A549 (cell line): ENCODE measurements around the gene TMEM132D. TPM values are rescaled to one million over a fixed set of nuclear protein-coding genes. Genes with fewer than 3 reads are reported as not detected.

ENCODE experiments used
- ATAC-seq, 2 experiments: fragments of 200-7000 bp in 1 of 2; fragments of >200 bp in 1 of 2; cut with Nextera tagmentation in 1 of 2; cut with Tn5 transposase in 1 of 2; 3 replicates each; pipeline versions ENCODE4 v1.8.0 to v1.9.1; 2018 to 2020; ENCODE audit warnings: mild to moderate bottlenecking in 1 of 2, moderate library complexity in 1 of 2
- CTCF ChIA-PET: fragments of 300-600 bp; sonication (Branson Sonifier 250); formaldehyde crosslinking; extraction: SDS; loops from one replicate; lab custom pipeline; 2021; ENCODE audit warnings: antibody characterized with exemption, inconsistent platforms; lab: Yijun Ruan, JAX
- POLR2A ChIA-PET: fragments of 350-600 bp; formaldehyde crosslinking; extraction: SDS; loops from one replicate; lab custom pipeline; 2021; ENCODE audit warnings: antibody characterized with exemption, inconsistent platforms; lab: Yijun Ruan, JAX
- DNase-seq, 2 experiments: peaks; one replicate each; pipeline versions ENCODE4 v3.0.0 to v3.0.0-alpha.2; 2011 to 2016; ENCODE audit warnings: low read depth in 1 of 2, low spot score in 1 of 2
- FAIRE-seq: peaks from 2 replicates; lab custom pipeline; 2011; peaks lifted over from hg19 to GRCh38; lab: Jason Lieb, UNC
- H3K27ac ChIP-seq, 2 experiments: fragments of >200 bp; sonication (Bioruptor Twin); formaldehyde crosslinking; 3 replicates each; pipeline ENCODE4 v1.5.1; 2016 to 2017
- H3K4me1 ChIP-seq: fragments of >200 bp; sonication (Bioruptor Twin); formaldehyde crosslinking; 3 replicates; pipeline ENCODE4 v1.6.1; 2016
- H3K4me2 ChIP-seq: fragments of >200 bp; sonication (Bioruptor Twin); formaldehyde crosslinking; 3 replicates; pipeline ENCODE4 v1.6.1; 2016
- H3K4me3 ChIP-seq: fragments of >200 bp; sonication (Bioruptor Twin); formaldehyde crosslinking; 3 replicates; pipeline ENCODE4 v1.5.1; 2016
- H3K9me3 ChIP-seq: fragments of >200 bp; sonication (Bioruptor Twin); formaldehyde crosslinking; 3 replicates; pipeline ENCODE4 v1.6.1; 2016
- CBX8 ChIP-seq: fragments of 200-600 bp; sonication (generic); IDR thresholded peaks from 2 replicates; pipeline ENCODE4 v1.6.1; 2016
- CHD2 ChIP-seq: fragments of 150-350 bp; IDR thresholded peaks from 2 replicates; pipeline ENCODE4 v1.6.1; 2014; ENCODE audit warnings: low read length; ENCODE audit not compliant: partially characterized antibody
- CHD4 ChIP-seq: fragments of 200-600 bp; sonication (generic); IDR thresholded peaks from 2 replicates; pipeline ENCODE4 v1.6.1; 2016; ENCODE audit warnings: antibody characterized with exemption, mild to moderate bottlenecking, borderline replicate concordance
- CTCF ChIP-seq: fragments of >200 bp; sonication (Bioruptor Twin); formaldehyde crosslinking; IDR thresholded peaks from 3 replicates; pipeline ENCODE4 v1.5.1; 2016
- EHMT2 ChIP-seq: fragments of 200-600 bp; sonication (generic); IDR thresholded peaks from 2 replicates; pipeline ENCODE4 v1.6.1; 2016; ENCODE audit warnings: antibody characterized with exemption, low read depth, mild to moderate bottlenecking, moderate library complexity
- EP300 ChIP-seq, 2 experiments: fragments of >200 bp; sonication (Bioruptor Twin); formaldehyde crosslinking; IDR thresholded peaks; 2 replicates in 1 of 2; 3 replicates in 1 of 2; pipeline ENCODE4 v1.6.1; 2016 to 2017
- FOSB ChIP-seq: fragments of 250-450 bp; sonication (Bioruptor Pico); IDR thresholded peaks from 2 replicates; pipeline ENCODE4 v1.5.0; 2020; ENCODE audit warnings: mild to moderate bottlenecking, moderate library complexity
- FOXS1 ChIP-seq: fragments of 250-450 bp; sonication (Bioruptor Pico); IDR thresholded peaks from 2 replicates; pipeline ENCODE4 v1.5.0; 2020; ENCODE audit warnings: mild to moderate bottlenecking, moderate library complexity
- HOXB13 ChIP-seq: fragments of 250-450 bp; sonication (Bioruptor Pico); IDR thresholded peaks from 2 replicates; pipeline ENCODE4 v1.5.0; 2020; ENCODE audit warnings: low read depth, mild to moderate bottlenecking, moderate library complexity
- HOXB5 ChIP-seq: fragments of 250-450 bp; sonication (Bioruptor Pico); IDR thresholded peaks from 2 replicates; pipeline ENCODE4 v1.5.0; 2020; ENCODE audit warnings: mild to moderate bottlenecking, moderate library complexity
- JUN ChIP-seq, 2 experiments: fragments of >200 bp; sonication (Bioruptor Twin); formaldehyde crosslinking; IDR thresholded peaks; 2 replicates in 1 of 2; 3 replicates in 1 of 2; pipeline ENCODE4 v1.6.1; 2016 to 2017
- KDM1A ChIP-seq: fragments of 200-600 bp; sonication (generic); IDR thresholded peaks from 2 replicates; pipeline ENCODE4 v1.6.1; 2016; ENCODE audit warnings: low read depth, mild to moderate bottlenecking
- MAZ ChIP-seq: fragments of 150-350 bp; IDR thresholded peaks from 2 replicates; pipeline ENCODE4 v1.6.1; 2014; ENCODE audit warnings: antibody characterized with exemption, low read depth, low read length, borderline replicate concordance
- MYC ChIP-seq: IDR thresholded peaks from 2 replicates; pipeline ENCODE4 v1.6.1; 2012; ENCODE audit warnings: mild to moderate bottlenecking, inconsistent platforms, low read length, improper control_type of control experiment, borderline replicate concordance
- NFE2L2 ChIP-seq: fragments of 150-350 bp; conservative IDR thresholded peaks from 2 replicates; pipeline ENCODE4 v1.6.1; 2014; ENCODE audit warnings: low read length
- NPAS2 ChIP-seq: fragments of 250-450 bp; sonication (Bioruptor Pico); IDR thresholded peaks from 2 replicates; pipeline ENCODE4 v1.8.0; 2022; ENCODE audit warnings: mild to moderate bottlenecking, moderate library complexity, borderline replicate concordance
- NR3C1 ChIP-seq: fragments of >200 bp; sonication (Bioruptor Twin); formaldehyde crosslinking; IDR thresholded peaks from 3 replicates; pipeline ENCODE4 v1.6.1; 2017
- PBX3 ChIP-seq: IDR thresholded peaks from 2 replicates; pipeline ENCODE4 v1.6.1; 2012
- POLR2AphosphoS2 ChIP-seq: conservative IDR thresholded peaks from 2 replicates; pipeline ENCODE4 v1.6.1; 2012; ENCODE audit warnings: low read length, improper control_type of control experiment, inconsistent platforms
- RAD21 ChIP-seq, 2 experiments: fragments of >200 bp in 1 of 2; sonication (Bioruptor Twin) in 1 of 2; formaldehyde crosslinking in 1 of 2; IDR thresholded peaks in 1 of 2; conservative IDR thresholded peaks in 1 of 2; 2 replicates in 1 of 2; 3 replicates in 1 of 2; pipeline ENCODE4 v1.6.1; 2012 to 2018; ENCODE audit warnings: inconsistent platforms in 1 of 2
- RCOR1 ChIP-seq: fragments of 150-350 bp; IDR thresholded peaks from 2 replicates; pipeline ENCODE4 v1.6.1; 2014; ENCODE audit warnings: antibody characterized with exemption, low read length, low read depth
- RFX5 ChIP-seq: fragments of 450-650 bp; IDR thresholded peaks from 2 replicates; pipeline ENCODE4 v1.7.1; 2014; ENCODE audit warnings: antibody characterized with exemption, mild to moderate bottlenecking, moderate library complexity
- RNF2 ChIP-seq: fragments of 200-600 bp; sonication (generic); IDR thresholded peaks from 2 replicates; pipeline ENCODE4 v1.6.1; 2016; ENCODE audit warnings: low read depth, mild to moderate bottlenecking, antibody characterized with exemption, moderate library complexity, borderline replicate concordance
- SMC3 ChIP-seq: fragments of >200 bp; sonication (Bioruptor Twin); formaldehyde crosslinking; IDR thresholded peaks from 3 replicates; pipeline ENCODE4 v1.6.1; 2018; ENCODE audit warnings: inconsistent platforms
- SREBF2 ChIP-seq: fragments of 450-650 bp; IDR thresholded peaks from 2 replicates; pipeline ENCODE4 v1.6.1; 2014; ENCODE audit warnings: mild to moderate bottlenecking, moderate library complexity
- TP53 ChIP-seq: fragments of 250-450 bp; sonication (Bioruptor Pico); IDR thresholded peaks from 2 replicates; pipeline ENCODE4 v1.5.0; 2021; ENCODE audit warnings: mild to moderate bottlenecking, moderate library complexity
- ZC3H11A ChIP-seq: fragments of 450-650 bp; IDR thresholded peaks from 2 replicates; pipeline ENCODE4 v1.6.1; 2014; ENCODE audit warnings: antibody characterized with exemption, mild to moderate bottlenecking
- WGBS: methylation state at CpG from one replicate; pipeline ENCODE4 v1.1.6; 2017; ENCODE audit errors: missing lambda C conversion rate; 5-methylcytosine and 5-hydroxymethylcytosine counted together
- polyA plus RNA-seq, 4 experiments: library from polyadenylated mRNA; depleted of rRNA in 3 of 4; stranded (reverse); fragments of >200 nt; fragmentation: RNase III in 1 of 4; extraction: RNeasy Plus Mini Kit Qiagen cat#74134 plus additional on column Dnase treatment in 1 of 4; gene quantifications; 2 replicates in 3 of 4; 3 replicates in 1 of 4; pipeline ENCODE4 v1.2.3, GENCODE V29; 2011 to 2017
- TF ChIP-seq, protein P1 (sequence below): fragments of 450-650 bp; IDR thresholded peaks from 2 replicates; pipeline ENCODE4 v1.6.1; 2014; ENCODE audit warnings: antibody characterized with exemption
- TF ChIP-seq, protein P2 (sequence below): IDR thresholded peaks from 2 replicates; pipeline ENCODE4 v1.6.1; 2012

The TMEM132D gene
- polyA plus RNA-seq, 2 of the 4 experiments (the other 2 are of a cell fraction), result not detected

- TF ChIP-seq CTCF, result no peak
- no peak for TF ChIP-seq RAD21 (conservative IDR thresholded peaks at IDR 0.05 in 1 of 2, IDR thresholded peaks at IDR 0.05 in 1 of 2)
- no peak for TF ChIP-seq MYC
- no peak for TF ChIP-seq TP53 (CRISPR knock-in tag)
- TF ChIP-seq ZC3H11A, result no peak
- no peak for TF ChIP-seq NFE2L2
- TF ChIP-seq CHD4, result no peak
- no peak for TF ChIP-seq NPAS2
- TF ChIP-seq JUN (IDR thresholded peaks at IDR 0.05), result no peak
Measured at GRCh38 chr12:129831294-129831693, 72.5 kb downstream of the TMEM132D start (continued).

GRCh38 chr12:129830796-129831195, 73.0 kb downstream of the TMEM132D start:
- Histone ChIP-seq H3K4me1 (no peaks in the 10 kb centered on the region), H3K9me3 (peaks cover 7% of the 10 kb centered on the region; the same call in 1 of the 3 replicates), H3K4me3 (no peak overlapping the region), H3K27ac (no peak overlapping the region), H3K4me2 (no peak overlapping the region)
- DNase-seq, result no peak
- no peak for ATAC-seq
- TF ChIP-seq, protein P1, sequence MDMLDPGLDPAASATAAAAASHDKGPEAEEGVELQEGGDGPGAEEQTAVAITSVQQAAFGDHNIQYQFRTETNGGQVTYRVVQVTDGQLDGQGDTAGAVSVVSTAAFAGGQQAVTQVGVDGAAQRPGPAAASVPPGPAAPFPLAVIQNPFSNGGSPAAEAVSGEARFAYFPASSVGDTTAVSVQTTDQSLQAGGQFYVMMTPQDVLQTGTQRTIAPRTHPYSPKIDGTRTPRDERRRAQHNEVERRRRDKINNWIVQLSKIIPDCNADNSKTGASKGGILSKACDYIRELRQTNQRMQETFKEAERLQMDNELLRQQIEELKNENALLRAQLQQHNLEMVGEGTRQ, result no peak
- TF ChIP-seq CHD2, result no peak
- TF ChIP-seq EP300 (IDR thresholded peaks at IDR 0.05), result no peak
- TF ChIP-seq EHMT2, result no peak
- TF ChIP-seq SREBF2, result no peak
- CTCF ChIA-PET, result no interaction called here
- POLR2A ChIA-PET, result no interaction called here
- FAIRE-seq, result no peak
- 4% methylated on average over 4 of the region's 4 CpGs for WGBS

- no peak overlapping the region for H3K27ac ChIP-seq
- CTCF ChIA-PET, result no interaction called here
- FAIRE-seq (no peak), DNase-seq (no peak), ATAC-seq (no peak)
- no peak overlapping the region for H3K4me3 ChIP-seq
- WGBS, result 10% methylated on average over 2 of the region's 2 CpGs
- H3K9me3 ChIP-seq, result peaks cover 13% of the 10 kb centered on the region; the same call in 1 of the 3 replicates
- TF ChIP-seq RFX5, result no peak
- no peak for TF ChIP-seq HOXB5 (CRISPR knock-in tag)
- no peak for TF ChIP-seq POLR2AphosphoS2
- no peak for TF ChIP-seq ZC3H11A
- no peak for TF ChIP-seq EHMT2
- POLR2A ChIA-PET, result no interaction called here
- H3K4me2 ChIP-seq, result no peak overlapping the region
- no peaks in the 10 kb centered on the region for H3K4me1 ChIP-seq
Measured at GRCh38 chr12:129827866-129828384, 75.9 kb downstream of the TMEM132D start.

DNA sequence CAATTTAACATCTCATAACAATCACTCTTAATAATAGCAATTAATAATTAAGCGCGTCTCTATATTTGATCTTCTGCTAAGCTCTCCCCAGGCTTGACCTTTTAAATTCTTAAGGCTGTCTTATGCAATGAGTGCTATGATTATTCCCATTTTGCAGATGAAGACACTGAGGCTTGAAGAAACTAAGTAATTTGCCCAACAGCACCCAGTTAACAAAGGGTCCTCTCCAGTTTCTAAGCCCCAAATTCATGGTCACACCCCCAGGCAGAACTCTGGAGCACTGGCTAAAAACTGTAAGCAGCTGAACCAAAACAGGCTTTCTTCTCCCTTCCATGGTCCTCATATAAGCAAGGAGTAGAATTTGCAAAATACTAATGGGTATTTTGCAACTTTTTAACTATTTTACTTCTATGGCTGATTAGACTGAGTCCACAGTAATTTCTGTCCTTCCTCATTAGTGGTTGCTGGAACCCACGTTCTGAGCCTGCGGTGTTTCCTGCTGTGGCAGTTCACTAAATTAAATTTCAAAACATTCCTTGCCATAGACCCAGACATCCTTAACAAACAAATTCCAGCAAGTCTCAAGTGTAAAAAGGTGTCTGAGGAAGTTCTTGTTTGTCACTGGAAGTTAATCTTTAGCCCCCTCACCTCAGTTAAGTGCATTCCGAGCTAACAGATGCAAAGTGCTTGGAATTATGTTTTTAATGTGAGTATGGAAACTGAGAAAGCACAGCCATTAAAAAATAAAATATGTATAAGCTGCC, 76.5 kb downstream of the TMEM132D start:
- no peak overlapping the region for H3K4me2 ChIP-seq
- no peaks in the 10 kb centered on the region for H3K4me1 ChIP-seq
- 39% methylated on average over 5 of the region's 5 CpGs for WGBS
- TF ChIP-seq TP53 (CRISPR knock-in tag) (no peak), PBX3 (no peak), KDM1A (no peak), NFE2L2 (no peak), CBX8 (no peak), NPAS2 (no peak), RCOR1 (no peak), NR3C1 (no peak), MAZ (no peak), FOXS1 (CRISPR knock-in tag) (no peak), HOXB13 (CRISPR knock-in tag) (no peak), FOSB (CRISPR knock-in tag) (no peak), CHD2 (no peak), SMC3 (no peak), MYC (no peak), RNF2 (no peak)
- TF ChIP-seq, protein P2, sequence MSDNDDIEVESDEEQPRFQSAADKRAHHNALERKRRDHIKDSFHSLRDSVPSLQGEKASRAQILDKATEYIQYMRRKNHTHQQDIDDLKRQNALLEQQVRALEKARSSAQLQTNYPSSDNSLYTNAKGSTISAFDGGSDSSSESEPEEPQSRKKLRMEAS, result no peak
- ATAC-seq (no peak), DNase-seq (no peak), FAIRE-seq (no peak)
- H3K27ac ChIP-seq, result no peak overlapping the region
- H3K4me3 ChIP-seq, result no peak overlapping the region
- ChIA-PET CTCF (no interaction called here), POLR2A (no interaction called here)
- H3K9me3 ChIP-seq, result peaks cover 13% of the 10 kb centered on the region; the same call in 1 of the 3 replicates
